ENCODE data around the gene PTCHD1. TPM values are rescaled to one million over a fixed set of nuclear protein-coding genes. Genes with fewer than 3 reads are reported as not detected.

Gene PTCHD1
- total RNA-seq, 1 experiment from 2014 or later, result 4.2 TPM

DNA sequence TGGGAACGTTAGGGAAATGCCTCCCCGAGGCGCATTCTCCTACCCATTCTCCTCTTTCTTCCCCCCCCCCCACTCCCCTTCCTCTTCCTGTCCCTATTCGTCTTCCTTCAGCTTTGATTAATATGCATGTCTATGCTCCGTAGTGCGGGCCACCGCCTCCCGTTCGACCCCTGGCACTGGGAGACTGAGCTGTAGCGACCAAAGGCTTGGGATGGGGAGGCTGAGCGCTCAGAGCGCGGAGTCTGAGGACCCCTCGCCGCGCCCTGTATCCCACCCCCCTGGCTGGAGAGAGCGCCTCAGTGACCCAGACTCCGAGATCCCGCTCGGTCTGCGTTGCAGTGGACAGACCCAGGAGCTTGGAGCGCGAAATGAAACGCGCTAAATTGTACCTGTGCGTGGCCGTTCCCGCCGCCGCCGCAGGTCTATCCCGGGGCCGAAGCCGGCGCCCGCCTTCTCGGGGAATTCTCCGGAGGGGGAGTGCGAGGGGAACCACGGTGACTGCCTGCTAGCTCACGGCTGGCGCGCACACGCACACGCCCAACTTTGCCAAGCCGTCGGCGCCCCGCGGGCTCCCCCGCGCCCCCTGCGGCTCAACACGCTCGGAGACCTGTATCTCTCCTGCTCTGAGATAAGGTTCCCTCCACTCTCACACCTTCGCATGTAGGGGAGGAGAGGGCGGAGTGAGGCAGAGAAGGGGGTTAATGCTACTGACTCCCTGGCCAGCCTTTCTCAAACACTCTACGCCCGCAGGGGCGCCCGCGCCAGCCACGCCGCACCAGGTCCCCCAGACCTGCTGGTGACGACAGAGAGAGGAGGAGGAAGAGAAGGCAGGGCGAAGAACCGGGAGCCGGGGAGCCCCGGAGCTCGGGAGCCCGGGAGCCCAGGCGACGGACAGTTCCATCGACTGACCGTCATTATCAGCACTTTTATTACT is 1.5 kb upstream of the PTCHD1 start (continued):
- TF ChIP-seq, protein P1, sequence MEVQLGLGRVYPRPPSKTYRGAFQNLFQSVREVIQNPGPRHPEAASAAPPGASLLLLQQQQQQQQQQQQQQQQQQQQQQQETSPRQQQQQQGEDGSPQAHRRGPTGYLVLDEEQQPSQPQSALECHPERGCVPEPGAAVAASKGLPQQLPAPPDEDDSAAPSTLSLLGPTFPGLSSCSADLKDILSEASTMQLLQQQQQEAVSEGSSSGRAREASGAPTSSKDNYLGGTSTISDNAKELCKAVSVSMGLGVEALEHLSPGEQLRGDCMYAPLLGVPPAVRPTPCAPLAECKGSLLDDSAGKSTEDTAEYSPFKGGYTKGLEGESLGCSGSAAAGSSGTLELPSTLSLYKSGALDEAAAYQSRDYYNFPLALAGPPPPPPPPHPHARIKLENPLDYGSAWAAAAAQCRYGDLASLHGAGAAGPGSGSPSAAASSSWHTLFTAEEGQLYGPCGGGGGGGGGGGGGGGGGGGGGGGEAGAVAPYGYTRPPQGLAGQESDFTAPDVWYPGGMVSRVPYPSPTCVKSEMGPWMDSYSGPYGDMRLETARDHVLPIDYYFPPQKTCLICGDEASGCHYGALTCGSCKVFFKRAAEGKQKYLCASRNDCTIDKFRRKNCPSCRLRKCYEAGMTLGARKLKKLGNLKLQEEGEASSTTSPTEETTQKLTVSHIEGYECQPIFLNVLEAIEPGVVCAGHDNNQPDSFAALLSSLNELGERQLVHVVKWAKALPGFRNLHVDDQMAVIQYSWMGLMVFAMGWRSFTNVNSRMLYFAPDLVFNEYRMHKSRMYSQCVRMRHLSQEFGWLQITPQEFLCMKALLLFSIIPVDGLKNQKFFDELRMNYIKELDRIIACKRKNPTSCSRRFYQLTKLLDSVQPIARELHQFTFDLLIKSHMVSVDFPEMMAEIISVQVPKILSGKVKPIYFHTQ (CRISPR knock-in tag; IDR thresholded peaks at IDR 0.05), result no peak
- TF ChIP-seq ZNF232 (CRISPR knock-in tag; IDR thresholded peaks at IDR 0.05) (no peak), ZNF121 (CRISPR knock-in tag; IDR thresholded peaks at IDR 0.05) (no peak), ZNF671 (CRISPR knock-in tag; IDR thresholded peaks at IDR 0.05) (no peak), ZNF219 (CRISPR knock-in tag; IDR thresholded peaks at IDR 0.05; ENCODE audit: borderline replicate concordance) (no peak), NR3C1 (CRISPR knock-in tag; conservative IDR thresholded peaks at IDR 0.05; ENCODE audit: low read depth) (no peak), ZNF263 (CRISPR knock-in tag; IDR thresholded peaks at IDR 0.05; ENCODE audit: low read depth) (no peak), GRHL2 (CRISPR knock-in tag; IDR thresholded peaks at IDR 0.05; ENCODE audit: insufficient replicate concordance, severe bottlenecking) (no peak), NFYB (CRISPR knock-in tag; conservative IDR thresholded peaks at IDR 0.05; ENCODE audit: low read depth) (no peak), MYBL2 (CRISPR knock-in tag; IDR thresholded peaks at IDR 0.05) (no peak), SP1 (CRISPR knock-in tag; conservative IDR thresholded peaks at IDR 0.05) (no peak), NR1H2 (CRISPR knock-in tag; IDR thresholded peaks at IDR 0.05) (no peak), OVOL2 (CRISPR knock-in tag; IDR thresholded peaks at IDR 0.05; ENCODE audit: borderline replicate concordance) (no peak)
- TF ChIP-seq, protein P2, sequence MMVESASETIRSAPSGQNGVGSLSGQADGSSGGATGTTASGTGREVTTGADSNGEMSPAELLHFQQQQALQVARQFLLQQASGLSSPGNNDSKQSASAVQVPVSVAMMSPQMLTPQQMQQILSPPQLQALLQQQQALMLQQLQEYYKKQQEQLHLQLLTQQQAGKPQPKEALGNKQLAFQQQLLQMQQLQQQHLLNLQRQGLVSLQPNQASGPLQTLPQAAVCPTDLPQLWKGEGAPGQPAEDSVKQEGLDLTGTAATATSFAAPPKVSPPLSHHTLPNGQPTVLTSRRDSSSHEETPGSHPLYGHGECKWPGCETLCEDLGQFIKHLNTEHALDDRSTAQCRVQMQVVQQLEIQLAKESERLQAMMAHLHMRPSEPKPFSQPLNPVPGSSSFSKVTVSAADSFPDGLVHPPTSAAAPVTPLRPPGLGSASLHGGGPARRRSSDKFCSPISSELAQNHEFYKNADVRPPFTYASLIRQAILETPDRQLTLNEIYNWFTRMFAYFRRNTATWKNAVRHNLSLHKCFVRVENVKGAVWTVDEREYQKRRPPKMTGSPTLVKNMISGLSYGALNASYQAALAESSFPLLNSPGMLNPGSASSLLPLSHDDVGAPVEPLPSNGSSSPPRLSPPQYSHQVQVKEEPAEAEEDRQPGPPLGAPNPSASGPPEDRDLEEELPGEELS (CRISPR knock-in tag; IDR thresholded peaks at IDR 0.05), result no peak
- TF ChIP-seq, protein P3, sequence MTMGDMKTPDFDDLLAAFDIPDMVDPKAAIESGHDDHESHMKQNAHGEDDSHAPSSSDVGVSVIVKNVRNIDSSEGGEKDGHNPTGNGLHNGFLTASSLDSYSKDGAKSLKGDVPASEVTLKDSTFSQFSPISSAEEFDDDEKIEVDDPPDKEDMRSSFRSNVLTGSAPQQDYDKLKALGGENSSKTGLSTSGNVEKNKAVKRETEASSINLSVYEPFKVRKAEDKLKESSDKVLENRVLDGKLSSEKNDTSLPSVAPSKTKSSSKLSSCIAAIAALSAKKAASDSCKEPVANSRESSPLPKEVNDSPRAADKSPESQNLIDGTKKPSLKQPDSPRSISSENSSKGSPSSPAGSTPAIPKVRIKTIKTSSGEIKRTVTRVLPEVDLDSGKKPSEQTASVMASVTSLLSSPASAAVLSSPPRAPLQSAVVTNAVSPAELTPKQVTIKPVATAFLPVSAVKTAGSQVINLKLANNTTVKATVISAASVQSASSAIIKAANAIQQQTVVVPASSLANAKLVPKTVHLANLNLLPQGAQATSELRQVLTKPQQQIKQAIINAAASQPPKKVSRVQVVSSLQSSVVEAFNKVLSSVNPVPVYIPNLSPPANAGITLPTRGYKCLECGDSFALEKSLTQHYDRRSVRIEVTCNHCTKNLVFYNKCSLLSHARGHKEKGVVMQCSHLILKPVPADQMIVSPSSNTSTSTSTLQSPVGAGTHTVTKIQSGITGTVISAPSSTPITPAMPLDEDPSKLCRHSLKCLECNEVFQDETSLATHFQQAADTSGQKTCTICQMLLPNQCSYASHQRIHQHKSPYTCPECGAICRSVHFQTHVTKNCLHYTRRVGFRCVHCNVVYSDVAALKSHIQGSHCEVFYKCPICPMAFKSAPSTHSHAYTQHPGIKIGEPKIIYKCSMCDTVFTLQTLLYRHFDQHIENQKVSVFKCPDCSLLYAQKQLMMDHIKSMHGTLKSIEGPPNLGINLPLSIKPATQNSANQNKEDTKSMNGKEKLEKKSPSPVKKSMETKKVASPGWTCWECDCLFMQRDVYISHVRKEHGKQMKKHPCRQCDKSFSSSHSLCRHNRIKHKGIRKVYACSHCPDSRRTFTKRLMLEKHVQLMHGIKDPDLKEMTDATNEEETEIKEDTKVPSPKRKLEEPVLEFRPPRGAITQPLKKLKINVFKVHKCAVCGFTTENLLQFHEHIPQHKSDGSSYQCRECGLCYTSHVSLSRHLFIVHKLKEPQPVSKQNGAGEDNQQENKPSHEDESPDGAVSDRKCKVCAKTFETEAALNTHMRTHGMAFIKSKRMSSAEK (CRISPR knock-in tag; IDR thresholded peaks at IDR 0.05; ENCODE audit: borderline replicate concordance), result no peak
- TF ChIP-seq, protein P4, sequence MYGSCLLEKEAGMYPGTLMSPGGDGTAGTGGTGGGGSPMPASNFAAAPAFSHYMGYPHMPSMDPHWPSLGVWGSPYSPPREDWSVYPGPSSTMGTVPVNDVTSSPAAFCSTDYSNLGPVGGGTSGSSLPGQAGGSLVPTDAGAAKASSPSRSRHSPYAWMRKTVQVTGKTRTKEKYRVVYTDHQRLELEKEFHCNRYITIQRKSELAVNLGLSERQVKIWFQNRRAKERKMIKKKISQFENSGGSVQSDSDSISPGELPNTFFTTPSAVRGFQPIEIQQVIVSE (CRISPR knock-in tag; IDR thresholded peaks at IDR 0.05; ENCODE audit: borderline replicate concordance), result no peak
